MV-4-11 (cell line): ENCODE data around the gene RNU4-1.
A peak's percentile ranks its signal among the peaks of the same experiment; 100 is the strongest.
"Not testable (repeated sequence)": the region's sequence is repeated elsewhere in the genome, so short reads cannot be mapped to it uniquely, and the experiment has no call there.

Experiments used
- DNase-seq: peaks from one replicate; lab custom pipeline; 2025; lab: John Stamatoyannopoulos, UW

The RNU4-1 gene

DNA sequence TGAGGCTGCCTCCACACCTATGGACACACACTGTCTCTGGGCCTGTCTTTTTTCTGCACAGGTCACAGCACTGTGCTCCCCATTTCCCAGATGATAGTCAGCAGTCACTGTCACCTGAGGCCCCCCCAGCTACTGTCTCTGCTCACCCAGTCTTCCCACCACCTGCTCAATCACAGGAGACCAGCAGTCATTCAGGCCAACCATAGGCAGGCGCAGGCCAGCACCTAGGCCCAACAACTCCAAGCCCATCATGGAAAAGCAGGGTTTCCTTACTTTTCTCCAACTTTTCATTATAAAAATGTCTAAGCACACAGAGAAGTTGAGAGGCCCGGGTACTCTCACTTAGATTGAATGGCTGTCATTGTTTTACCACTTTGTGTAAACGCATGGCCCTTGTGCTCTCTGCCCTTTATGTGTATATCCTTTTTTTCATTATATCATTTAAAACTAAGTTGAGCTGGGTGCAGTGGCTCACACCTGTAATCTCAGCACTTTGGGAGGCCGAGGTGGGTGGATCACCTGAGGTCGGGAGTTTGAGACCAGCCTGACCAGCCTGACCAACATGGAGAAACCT lies 34.6 kb downstream of the RNU4-1 start:
- DNase-seq = no peak

DNA sequence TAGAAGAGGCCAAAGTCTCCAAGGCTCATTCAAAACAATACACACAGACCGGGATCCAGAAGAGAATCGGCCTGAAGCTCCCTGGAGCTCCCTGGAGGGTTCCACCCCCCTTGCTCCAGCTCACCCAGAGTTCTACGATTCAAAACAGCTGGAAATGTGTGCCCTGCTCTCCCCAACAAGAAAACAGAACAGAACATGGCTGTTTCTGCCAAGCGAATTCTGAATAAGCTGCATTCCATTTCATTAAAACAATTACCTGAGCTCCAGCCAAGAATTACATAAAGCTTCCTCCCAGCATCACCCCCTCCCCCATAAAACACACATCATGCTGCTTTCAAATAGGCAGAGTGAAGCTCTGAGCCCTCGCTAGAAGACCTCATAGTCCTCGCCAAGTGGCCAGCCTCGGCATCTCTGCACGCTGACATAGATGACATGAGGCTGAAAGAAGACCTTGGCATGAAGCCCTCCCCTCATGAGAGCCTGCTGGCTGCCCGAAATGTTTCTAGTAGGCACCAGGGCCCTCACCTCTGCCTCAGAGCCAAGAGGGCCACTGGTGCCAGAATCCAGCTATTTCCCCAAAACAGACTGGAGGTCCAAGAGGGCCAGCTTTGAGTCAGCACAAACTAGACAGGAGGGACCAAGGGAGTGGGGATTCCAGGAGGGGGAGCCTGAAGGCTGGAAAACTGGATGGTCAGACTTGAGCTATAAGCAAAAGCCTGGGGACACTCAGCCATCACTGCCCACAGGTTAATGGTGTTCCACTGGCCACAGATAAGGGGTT lies 35.8 kb downstream of the RNU4-1 start:
- DNase-seq = no peak

DNA sequence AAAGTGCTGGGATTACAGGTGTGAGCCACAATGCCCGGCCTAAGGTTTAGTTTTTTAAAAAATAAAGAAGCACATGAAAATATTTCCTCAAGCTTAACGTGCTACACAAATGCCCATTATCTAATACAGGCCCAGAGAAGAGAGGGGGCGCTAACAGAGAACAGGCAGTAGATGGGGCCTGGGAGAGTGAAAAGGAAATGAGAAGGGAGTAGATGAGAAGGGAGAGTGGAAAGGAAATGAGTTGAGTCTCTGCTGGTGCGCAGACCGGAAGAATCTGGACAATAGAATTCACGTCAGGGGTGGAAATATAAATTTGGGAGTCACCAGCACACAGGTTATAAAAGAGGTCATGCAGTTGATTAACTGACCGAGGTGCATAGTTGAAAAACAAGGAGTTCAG lies 38.2 kb downstream of the RNU4-1 start:
- DNase-seq = no peak

DNA sequence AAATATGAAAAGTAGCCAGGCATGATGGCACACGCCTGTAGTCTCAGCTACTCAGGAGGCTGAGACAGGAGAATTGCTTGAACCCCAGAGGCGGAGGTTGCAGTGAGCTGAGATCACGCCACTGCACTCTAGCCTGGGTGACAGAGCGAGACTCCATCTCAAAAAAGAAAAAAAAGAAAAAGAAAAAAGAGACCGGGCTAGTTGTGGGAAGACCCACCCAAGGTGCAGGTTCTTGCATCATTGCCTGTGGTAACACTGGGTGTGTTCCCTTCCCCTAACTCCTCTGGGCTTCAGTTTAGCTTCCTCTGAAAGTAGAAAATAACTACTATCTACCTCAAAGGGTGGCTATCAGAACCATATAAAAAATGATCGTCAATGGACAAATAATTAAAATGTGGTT lies 39.7 kb downstream of the RNU4-1 start:
- DNase-seq = peak; percentile 80

DNA sequence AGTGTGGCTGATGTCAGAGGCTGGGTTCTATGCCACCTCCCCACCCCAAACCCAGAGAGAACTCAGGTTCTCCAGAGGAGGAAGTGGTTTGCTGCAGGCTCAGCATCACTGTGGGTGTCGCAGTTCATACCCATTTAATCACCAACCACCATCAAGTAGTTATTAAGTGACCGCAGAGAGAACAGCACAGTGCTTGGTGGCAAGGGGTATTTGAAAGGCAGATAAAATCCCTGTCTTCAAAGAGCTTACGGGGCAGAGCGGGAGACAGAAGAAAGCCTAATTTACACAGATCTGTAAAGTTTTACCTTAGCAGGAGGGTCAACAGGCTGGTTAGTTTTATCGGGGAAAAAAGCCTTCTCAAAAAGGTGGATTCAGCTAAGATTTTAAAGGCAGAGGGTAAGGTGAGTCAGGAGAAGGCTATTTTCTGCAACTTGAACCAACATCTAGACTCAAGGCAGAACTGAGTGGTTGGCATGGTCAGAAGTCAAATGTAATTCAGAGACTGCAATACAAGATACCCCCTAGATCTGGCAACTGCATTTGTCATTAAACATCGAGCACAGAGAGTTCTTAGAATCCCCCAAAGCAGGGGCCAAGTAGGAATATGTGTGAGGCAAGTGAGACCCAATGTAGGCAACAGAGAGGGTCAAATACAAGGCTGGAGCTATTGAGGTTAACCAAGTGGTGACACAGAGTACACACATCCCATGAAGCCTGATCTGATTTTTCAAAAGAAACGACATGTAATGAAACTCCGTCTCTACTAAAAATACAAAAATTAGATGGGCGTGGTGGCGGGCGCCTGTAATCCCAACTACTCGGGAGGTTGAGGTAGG lies 40.7 kb downstream of the RNU4-1 start:
- DNase-seq = peak; percentile 69

DNA sequence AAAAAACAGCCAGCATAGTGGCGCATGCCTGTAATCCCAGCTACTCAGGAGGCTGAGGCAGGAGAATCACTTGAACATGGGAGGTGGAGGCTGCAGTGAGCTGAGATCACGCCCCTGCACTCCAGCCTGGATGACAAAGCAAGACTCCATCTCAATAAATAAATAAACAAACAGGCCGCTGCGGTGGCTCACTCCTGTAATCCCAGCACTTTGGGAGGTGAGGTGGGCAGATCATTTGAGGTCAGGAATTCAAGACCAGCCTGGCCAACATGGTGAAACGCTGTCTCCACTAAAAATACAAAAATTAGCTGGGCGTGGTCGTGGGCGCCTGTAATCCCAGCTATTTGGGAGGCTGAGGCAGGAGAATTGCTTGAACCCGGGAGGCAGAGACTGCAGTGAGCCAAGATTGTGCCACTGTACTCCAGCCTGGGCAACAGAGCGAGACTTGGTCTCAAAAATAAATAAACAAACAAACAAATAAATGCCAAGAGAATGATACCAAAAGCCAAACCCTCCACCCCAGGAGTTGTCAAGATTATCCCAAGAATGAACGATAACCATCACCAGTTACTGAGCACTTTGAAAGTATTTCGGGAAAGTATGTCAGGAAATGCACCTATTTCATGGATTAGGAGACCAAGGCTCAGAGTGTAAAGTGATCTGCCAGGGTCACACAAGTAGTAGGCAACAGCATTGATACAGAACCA lies 41.5 kb downstream of the RNU4-1 start:
- not testable (repeated sequence) for DNase-seq

DNA sequence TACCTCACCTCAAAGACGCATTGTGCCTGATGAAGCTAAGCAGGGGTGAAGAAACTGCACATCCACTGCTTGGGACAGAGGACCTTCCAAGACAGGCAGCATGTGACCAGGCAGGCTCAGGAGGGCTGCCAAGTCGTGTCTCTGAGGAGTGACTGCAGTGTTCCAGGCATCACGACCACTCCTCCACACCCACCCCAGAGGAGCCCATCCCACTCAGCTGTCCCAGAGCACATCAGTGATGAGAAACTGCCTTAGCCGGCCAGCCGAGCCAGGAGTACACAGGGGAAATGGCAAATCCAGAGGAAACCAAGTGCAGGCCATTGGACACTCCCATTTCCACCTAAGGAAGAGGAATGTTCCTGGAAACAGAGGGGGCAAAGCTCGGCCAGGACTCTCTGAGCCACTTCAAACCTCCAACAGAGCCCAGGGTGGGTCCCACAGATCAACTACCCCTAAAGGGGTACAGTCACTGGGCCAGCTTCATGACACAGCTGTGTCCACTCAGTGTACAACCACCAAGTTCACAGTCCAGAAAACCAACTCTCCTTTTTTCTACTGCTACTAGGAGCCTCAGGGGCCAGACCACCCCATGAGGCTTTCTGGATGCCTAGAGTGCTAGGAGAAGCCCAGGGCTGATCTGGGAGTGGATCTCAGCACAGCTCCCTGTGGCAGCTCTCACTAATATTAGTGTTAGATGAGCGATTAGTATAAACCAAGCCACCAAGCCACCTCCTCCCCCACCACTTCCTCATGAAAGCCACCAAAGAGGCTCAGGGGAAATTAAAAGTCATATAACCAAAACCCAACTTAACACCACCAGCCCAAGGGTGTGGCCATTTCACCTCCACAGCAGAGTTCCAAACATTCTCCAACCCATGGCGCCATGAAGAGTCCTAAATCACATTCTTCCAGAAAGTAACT lies 42.9 kb downstream of the RNU4-1 start:
- DNase-seq = peak; percentile 40

DNA sequence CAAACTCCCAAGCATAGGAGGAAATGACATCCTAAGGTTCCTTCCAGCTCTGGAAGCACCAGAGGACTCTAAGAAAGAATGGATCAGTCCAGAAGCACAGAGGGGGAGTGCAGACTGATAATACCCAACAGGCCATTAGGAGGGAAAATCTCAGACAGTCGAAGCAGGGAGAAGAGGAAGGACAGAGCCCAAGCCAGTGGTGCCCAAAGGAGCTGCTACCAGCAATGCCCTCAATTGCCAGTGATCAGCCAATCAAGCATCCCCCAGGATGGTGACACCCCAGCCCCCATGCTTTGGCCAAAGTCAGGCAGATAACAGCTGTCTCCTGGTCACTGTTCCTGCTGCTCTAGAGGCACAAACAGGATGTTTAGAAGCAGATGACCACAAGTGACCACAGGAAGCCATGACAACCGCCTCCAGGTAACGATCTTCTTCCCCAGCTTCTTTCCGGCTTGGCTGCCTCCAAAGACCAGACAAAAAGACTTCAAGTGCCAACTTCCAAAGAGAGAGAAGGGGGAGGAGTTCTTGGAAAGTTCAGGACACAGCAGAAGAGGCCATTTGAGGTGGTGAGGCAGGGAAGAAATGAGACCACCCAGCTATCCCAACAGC lies 43.7 kb downstream of the RNU4-1 start:
- DNase-seq = no peak

DNA sequence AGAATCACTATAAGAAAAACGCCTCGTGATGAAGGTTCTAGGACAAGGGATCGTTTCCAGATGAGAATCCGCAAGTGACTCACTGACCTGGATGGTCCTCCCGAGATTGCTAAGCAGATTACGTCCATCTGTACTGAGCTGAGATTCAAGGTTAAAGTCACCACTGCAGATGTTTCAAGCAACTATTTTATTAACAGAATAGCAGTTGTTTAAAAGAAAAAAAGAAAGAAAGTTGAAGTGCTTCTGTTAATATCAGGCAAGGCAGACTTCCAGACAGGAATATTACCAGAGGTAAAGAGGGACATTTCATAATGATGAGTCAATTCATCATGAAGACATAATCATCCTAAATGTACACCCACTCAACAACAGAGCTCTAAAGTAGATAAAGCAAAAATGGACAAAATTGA lies 45.4 kb downstream of the RNU4-1 start:
- DNase-seq = no peak

DNA sequence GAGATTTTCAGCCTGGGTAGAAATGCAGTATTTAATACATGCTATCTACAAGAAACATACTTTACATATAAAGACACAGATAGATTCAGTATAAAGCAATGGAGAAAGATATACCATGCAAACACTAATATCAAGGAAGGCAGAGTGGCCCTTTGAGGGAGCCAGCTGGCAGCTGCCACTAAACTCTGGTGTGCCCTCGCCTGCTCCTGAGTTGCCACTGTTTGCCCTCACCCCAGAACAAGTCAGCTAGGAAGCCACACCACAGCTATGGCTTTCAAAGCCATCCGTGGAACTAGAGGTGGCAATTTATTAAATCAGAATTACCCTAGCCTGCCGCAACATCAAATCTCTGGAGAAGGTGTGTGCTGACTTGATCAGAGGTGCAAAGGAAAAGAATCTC lies 45.9 kb downstream of the RNU4-1 start:
- DNase-seq = no peak

DNA sequence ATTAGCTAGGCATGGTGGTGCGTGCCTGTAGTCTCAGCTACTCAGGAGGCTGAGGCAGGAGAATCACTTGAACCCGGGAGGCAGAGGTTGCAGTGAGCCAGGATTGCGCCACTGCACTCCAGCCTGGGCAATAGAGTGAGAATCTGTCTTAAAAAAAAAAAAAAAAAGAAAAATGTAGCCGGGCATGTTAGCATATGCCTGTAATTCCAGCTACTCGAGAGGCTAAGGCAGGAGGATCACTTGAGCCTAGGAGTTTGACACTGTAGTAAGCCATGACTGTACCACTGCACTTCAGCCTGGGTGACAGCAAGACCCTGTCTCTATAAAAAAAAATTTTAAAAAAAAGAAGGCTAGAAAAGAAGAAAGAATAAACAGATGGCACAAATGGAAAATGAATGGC lies 46.3 kb downstream of the RNU4-1 start:
- not testable (repeated sequence) for DNase-seq
